ENCODE results near the gene SHB.

DNA sequence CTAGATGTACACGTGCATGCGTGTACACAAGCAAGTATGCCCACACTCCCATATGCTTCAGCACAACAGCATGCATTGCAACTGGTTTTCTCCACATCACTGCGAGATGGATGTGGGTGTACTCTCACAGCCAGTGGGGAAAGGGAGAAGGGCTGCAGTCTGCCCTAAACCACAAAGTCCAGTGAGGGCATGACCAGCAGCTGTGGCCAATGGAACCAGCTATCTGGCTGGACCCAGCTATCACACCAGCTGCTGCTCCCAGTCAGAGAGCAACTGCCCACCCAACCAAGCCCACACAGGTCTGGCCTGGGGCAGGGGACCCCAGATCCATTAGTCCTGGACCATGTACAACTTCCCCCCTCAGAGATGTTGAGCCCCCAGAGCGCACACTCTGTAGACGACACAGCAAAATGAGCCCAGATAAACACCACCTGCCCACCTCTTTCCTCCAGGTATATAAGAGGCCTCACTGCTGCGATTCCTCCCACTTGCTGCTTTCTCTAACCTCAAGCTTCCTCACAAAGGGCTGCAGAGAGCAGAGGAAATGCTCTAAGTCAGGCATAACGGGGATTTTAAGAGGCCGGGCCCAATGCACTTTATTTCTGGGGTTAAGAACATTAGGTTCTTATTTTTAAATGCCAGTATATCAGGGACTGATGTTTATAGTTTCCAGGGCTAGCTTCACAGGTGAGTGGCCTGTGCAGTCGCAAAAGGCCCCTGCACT, 39.0 kb downstream of the SHB start:
- no peak for TF ChIP-seq EZH2 (IDR thresholded peaks at IDR 0.05; ENCODE audit: low read length, missing control alignments)
- TF ChIP-seq, protein P1, sequence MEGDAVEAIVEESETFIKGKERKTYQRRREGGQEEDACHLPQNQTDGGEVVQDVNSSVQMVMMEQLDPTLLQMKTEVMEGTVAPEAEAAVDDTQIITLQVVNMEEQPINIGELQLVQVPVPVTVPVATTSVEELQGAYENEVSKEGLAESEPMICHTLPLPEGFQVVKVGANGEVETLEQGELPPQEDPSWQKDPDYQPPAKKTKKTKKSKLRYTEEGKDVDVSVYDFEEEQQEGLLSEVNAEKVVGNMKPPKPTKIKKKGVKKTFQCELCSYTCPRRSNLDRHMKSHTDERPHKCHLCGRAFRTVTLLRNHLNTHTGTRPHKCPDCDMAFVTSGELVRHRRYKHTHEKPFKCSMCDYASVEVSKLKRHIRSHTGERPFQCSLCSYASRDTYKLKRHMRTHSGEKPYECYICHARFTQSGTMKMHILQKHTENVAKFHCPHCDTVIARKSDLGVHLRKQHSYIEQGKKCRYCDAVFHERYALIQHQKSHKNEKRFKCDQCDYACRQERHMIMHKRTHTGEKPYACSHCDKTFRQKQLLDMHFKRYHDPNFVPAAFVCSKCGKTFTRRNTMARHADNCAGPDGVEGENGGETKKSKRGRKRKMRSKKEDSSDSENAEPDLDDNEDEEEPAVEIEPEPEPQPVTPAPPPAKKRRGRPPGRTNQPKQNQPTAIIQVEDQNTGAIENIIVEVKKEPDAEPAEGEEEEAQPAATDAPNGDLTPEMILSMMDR (conservative IDR thresholded peaks at IDR 0.05 in 1 of 2, IDR thresholded peaks at IDR 0.05 in 1 of 2; ENCODE audit: low read depth in 1 of 2, low read length in 2 of 2): no peak
